GM23338 (cell line): ENCODE data around the gene FAM8A1.
A peak's percentile ranks its signal among the peaks of the same experiment; 100 is the strongest.

Experiments used
- CREB1 ChIP-seq: fragments of 250-450 bp; sonication (Bioruptor Pico); IDR thresholded peaks from 2 replicates; pipeline ENCODE4 v1.5.0; 2020; ENCODE audit warnings: low read depth, mild to moderate bottlenecking, moderate library complexity
- EZH2 ChIP-seq: fragments of 200-600 bp; sonication (generic); IDR thresholded peaks from one replicate; pipeline ENCODE4 v1.8.0; 2017; ENCODE audit warnings: antibody characterized with exemption, mild to moderate bottlenecking, low read depth; ENCODE audit not compliant: unreplicated experiment
- EZH2phosphoT487 ChIP-seq: fragments of 200-600 bp; sonication (generic); IDR thresholded peaks from one replicate; pipeline ENCODE4 v1.8.1; 2018; ENCODE audit warnings: antibody characterized with exemption; ENCODE audit not compliant: unreplicated experiment
- JUNB ChIP-seq: IDR thresholded peaks from one replicate; pipeline ENCODE4 v1.6.1; 2016; ENCODE audit warnings: antibody characterized with exemption; ENCODE audit not compliant: unreplicated experiment
- POLR2AphosphoS5 ChIP-seq: IDR thresholded peaks from 2 replicates; pipeline ENCODE4 v1.6.1; 2016; ENCODE audit warnings: antibody characterized with exemption, low read depth
- REST ChIP-seq: IDR thresholded peaks from one replicate; pipeline ENCODE4 v1.6.1; 2018; ENCODE audit warnings: antibody characterized with exemption; ENCODE audit not compliant: unreplicated experiment
- ZNF331 ChIP-seq: fragments of 250-450 bp; sonication (Bioruptor Pico); IDR thresholded peaks from 2 replicates; pipeline ENCODE4 v1.5.0; 2020; ENCODE audit warnings: low read depth, mild to moderate bottlenecking, moderate library complexity
- TF ChIP-seq, protein P1 (sequence below), 2 experiments: fragments of 200-600 bp in 1 of 2; sonication (generic) in 1 of 2; conservative IDR thresholded peaks; 2 replicates each; pipeline versions ENCODE4 v1.5.1 to v1.6.1; 2016 to 2017; ENCODE audit warnings: antibody characterized with exemption in 2 of 2, low read depth in 2 of 2, mild to moderate bottlenecking in 2 of 2, moderate library complexity in 1 of 2
- TF ChIP-seq, protein P2 (sequence below): IDR thresholded peaks from 2 replicates; pipeline ENCODE4 v1.6.1; 2016; ENCODE audit warnings: antibody characterized with exemption

DNA sequence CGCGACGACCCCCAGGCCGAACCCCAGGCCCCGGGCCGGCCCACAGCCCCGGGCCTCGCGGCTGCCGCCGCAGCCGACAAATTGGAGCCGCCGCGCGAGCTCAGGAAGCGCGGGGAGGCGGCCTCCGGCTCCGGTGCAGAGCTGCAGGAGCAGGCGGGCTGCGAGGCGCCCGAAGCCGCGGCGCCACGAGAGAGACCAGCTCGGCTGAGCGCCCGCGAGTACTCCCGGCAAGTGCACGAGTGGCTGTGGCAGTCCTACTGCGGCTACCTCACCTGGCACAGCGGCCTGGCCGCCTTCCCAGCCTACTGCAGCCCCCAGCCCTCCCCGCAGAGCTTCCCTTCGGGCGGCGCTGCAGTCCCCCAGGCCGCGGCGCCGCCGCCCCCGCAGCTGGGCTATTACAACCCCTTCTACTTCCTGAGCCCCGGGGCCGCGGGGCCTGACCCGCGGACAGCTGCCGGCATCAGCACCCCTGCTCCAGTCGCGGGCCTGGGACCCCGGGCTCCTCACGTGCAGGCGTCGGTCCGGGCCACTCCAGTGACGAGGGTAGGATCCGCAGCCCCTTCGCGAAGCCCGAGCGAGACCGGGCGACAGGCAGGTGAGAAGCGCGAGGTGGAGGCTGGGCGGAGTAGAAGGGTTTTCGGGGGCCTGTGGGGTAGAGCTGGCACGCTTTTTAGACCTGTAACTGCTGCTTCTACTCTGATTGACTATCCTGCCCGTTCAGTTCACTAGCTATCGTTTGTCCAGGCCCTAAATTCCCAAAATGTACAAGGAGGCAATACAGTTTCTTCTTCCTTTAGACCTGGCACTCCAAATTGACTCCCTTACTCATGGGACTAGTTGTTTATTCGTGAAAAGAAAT, 654 bp downstream of the FAM8A1 start:
- TF ChIP-seq, protein P1, sequence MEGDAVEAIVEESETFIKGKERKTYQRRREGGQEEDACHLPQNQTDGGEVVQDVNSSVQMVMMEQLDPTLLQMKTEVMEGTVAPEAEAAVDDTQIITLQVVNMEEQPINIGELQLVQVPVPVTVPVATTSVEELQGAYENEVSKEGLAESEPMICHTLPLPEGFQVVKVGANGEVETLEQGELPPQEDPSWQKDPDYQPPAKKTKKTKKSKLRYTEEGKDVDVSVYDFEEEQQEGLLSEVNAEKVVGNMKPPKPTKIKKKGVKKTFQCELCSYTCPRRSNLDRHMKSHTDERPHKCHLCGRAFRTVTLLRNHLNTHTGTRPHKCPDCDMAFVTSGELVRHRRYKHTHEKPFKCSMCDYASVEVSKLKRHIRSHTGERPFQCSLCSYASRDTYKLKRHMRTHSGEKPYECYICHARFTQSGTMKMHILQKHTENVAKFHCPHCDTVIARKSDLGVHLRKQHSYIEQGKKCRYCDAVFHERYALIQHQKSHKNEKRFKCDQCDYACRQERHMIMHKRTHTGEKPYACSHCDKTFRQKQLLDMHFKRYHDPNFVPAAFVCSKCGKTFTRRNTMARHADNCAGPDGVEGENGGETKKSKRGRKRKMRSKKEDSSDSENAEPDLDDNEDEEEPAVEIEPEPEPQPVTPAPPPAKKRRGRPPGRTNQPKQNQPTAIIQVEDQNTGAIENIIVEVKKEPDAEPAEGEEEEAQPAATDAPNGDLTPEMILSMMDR (conservative IDR thresholded peaks at IDR 0.05; ENCODE audit: low read depth in 2 of 2): 0 out of 4 replicates have a peak, but pooled peaks of 1 of the 2 experiments have one; percentile 0
- TF ChIP-seq CREB1 (CRISPR knock-in tag): peak; percentile 42; the same call in 1 of the 2 replicates
- no peak for TF ChIP-seq EZH2phosphoT487
- no peak for TF ChIP-seq POLR2AphosphoS5
- no peak for TF ChIP-seq REST
- no peak for TF ChIP-seq JUNB
- TF ChIP-seq EZH2: no peak
- TF ChIP-seq ZNF331: no peak
- TF ChIP-seq, protein P2, sequence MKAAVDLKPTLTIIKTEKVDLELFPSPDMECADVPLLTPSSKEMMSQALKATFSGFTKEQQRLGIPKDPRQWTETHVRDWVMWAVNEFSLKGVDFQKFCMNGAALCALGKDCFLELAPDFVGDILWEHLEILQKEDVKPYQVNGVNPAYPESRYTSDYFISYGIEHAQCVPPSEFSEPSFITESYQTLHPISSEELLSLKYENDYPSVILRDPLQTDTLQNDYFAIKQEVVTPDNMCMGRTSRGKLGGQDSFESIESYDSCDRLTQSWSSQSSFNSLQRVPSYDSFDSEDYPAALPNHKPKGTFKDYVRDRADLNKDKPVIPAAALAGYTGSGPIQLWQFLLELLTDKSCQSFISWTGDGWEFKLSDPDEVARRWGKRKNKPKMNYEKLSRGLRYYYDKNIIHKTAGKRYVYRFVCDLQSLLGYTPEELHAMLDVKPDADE: no peak
